HepG2 (cell line): ENCODE results near the gene TEX22. TPM values are rescaled to one million over a fixed set of nuclear protein-coding genes. Genes with fewer than 3 reads are reported as not detected.

Experiments used
- ATAC-seq: fragments of 200-7000 bp; cut with Tn5 transposase; 3 replicates; pipeline ENCODE4 v1.9.1; 2020; ENCODE audit warnings: mild to moderate bottlenecking, moderate library complexity
- BruUV-seq: library from RNA; stranded (reverse); fragments of 400-500 nt; replicated peaks from 2 replicates; lab custom pipeline; 2021; lab: Mats Ljungman, UMichigan
- CTCF ChIA-PET: fragments of 300-600 bp; formaldehyde crosslinking; extraction: SDS; loops from one replicate; lab custom pipeline; 2021; ENCODE audit warnings: low total read pairs, inconsistent platforms, low intra/inter-chr PET ratio; lab: Yijun Ruan, JAX
- POLR2A ChIA-PET: fragments of 350-600 bp; sonication (Branson Sonifier 250); formaldehyde crosslinking; loops from one replicate; lab custom pipeline; 2020; ENCODE audit warnings: antibody characterized with exemption, inconsistent platforms; lab: Yijun Ruan, JAX
- DNase-seq: peaks from one replicate; pipeline ENCODE4 v3.0.0-alpha.2; 2015; ENCODE audit warnings: low spot score
- FAIRE-seq: peaks from 3 replicates; lab custom pipeline; 2011; peaks lifted over from hg19 to GRCh38; lab: Jason Lieb, UNC
- H2AFZ ChIP-seq: one replicate; pipeline ENCODE4 v1.6.1; 2011; ENCODE audit warnings: low read length, inconsistent platforms
- H3K27ac ChIP-seq: fragments of 300-600 bp; 3 replicates; pipeline ENCODE4 v1.8.0; 2011; ENCODE audit warnings: mixed run types, mild to moderate bottlenecking, mixed read lengths, low read length, inconsistent platforms; ENCODE audit not compliant: insufficient read depth; ENCODE audit errors: extremely low read length
- H3K27me3 ChIP-seq, 2 experiments: fragments of 200-600 bp in 1 of 2; 2 replicates in 1 of 2; 3 replicates in 1 of 2; pipeline versions ENCODE4 v1.6.0 to v1.8.0; 2011; ENCODE audit warnings: low read length in 2 of 2, mild to moderate bottlenecking in 2 of 2, moderate library complexity in 2 of 2, inconsistent platforms in 1 of 2; ENCODE audit not compliant: insufficient read depth in 2 of 2, control insufficient read depth in 1 of 2
- H3K36me3 ChIP-seq, 2 experiments: fragments of 200-600 bp in 1 of 2; replicated peaks in 1 of 2; 2 replicates in 1 of 2; 3 replicates in 1 of 2; pipeline versions ENCODE4 v1.5.1 to v1.8.0; 2011; ENCODE audit warnings: low read length in 2 of 2, inconsistent platforms in 1 of 2; ENCODE audit not compliant: insufficient read depth in 2 of 2, control insufficient read depth in 1 of 2
- H3K4me1 ChIP-seq: 2 replicates; pipeline ENCODE4 v1.5.1; 2012; ENCODE audit warnings: low read length, inconsistent platforms; ENCODE audit not compliant: insufficient read depth
- H3K4me2 ChIP-seq: 2 replicates; pipeline ENCODE4 v1.6.0; 2011; ENCODE audit warnings: low read depth, low read length, inconsistent platforms
- H3K4me3 ChIP-seq, 3 experiments: fragments of 200-600 bp in 1 of 3; sonication (generic), shearing (Covaris generic) in 1 of 3; replicated peaks in 1 of 3; 2 replicates each; pipeline ENCODE4 v1.5.1; 2011 to 2016; ENCODE audit warnings: low read length in 3 of 3, inconsistent platforms in 2 of 3, low read depth in 2 of 3, mild to moderate bottlenecking in 2 of 3, control low read depth in 1 of 3, mixed read lengths in 1 of 3; ENCODE audit not compliant: insufficient read depth in 1 of 3
- H3K79me2 ChIP-seq: one replicate; pipeline ENCODE4 v1.6.1; 2011; ENCODE audit warnings: low read length, inconsistent platforms; ENCODE audit not compliant: insufficient read depth
- H3K9ac ChIP-seq: 2 replicates; pipeline ENCODE4 v1.6.0; 2011; ENCODE audit warnings: mild to moderate bottlenecking, low read depth, low read length, inconsistent platforms; ENCODE audit not compliant: insufficient read depth
- H3K9me3 ChIP-seq: 2 replicates; pipeline ENCODE4 v1.5.1; 2012; ENCODE audit warnings: mild to moderate bottlenecking, low read length
- H4K20me1 ChIP-seq: 2 replicates; pipeline ENCODE4 v1.6.0; 2011; ENCODE audit warnings: inconsistent platforms, mild to moderate bottlenecking, low read length, moderate library complexity; ENCODE audit not compliant: insufficient read depth
- AGO2 ChIP-seq: fragments of 200-400 bp; formaldehyde crosslinking; optimal IDR thresholded peaks from 2 replicates; pipeline ENCODE3; 2017; ENCODE audit warnings: mild to moderate bottlenecking, low read depth, low read length, moderate library complexity
- ATF6 ChIP-seq: sonication (generic); formaldehyde crosslinking; conservative IDR thresholded peaks from 2 replicates; pipeline ENCODE4 v1.4.0; 2020; ENCODE audit warnings: missing genetic modification reagents
- NFRKB ChIP-seq: fragments of 450-650 bp; IDR thresholded peaks from 2 replicates; pipeline ENCODE4 v1.6.1; 2017
- RBM22 ChIP-seq: fragments of 200-400 bp; formaldehyde crosslinking; optimal IDR thresholded peaks from 2 replicates; pipeline ENCODE3; 2017; ENCODE audit warnings: mild to moderate bottlenecking, low read length, moderate library complexity
- TRIM22 ChIP-seq: fragments of 450-650 bp; IDR thresholded peaks from 2 replicates; pipeline ENCODE4 v1.6.1; 2017
- TSC22D2 ChIP-seq: sonication (generic); formaldehyde crosslinking; IDR thresholded peaks from 2 replicates; pipeline ENCODE4 v1.5.1; 2020; ENCODE audit warnings: missing genetic modification reagents, mild to moderate bottlenecking, borderline replicate concordance
- ZNF235 ChIP-seq: sonication (generic); formaldehyde crosslinking; IDR thresholded peaks from 2 replicates; pipeline ENCODE4 v1.8.1; 2023; ENCODE audit warnings: mild to moderate bottlenecking, missing genetic modification reagents, borderline replicate concordance
- WGBS: methylation state at CpG from one replicate; pipeline ENCODE4 v1.1.6; 2017; ENCODE audit warnings: low lambda C conversion rate; 5-methylcytosine and 5-hydroxymethylcytosine counted together
- in situ Hi-C: cut with HindIII; loops from 2 replicates; pipeline ENCODE4 v1.10.0; 2017; ENCODE audit warnings: low pct_unique_long_range_greater_than_20kb; ENCODE audit not compliant: extremely low pct_ligation_motif_present
- intact Hi-C: fragments of 100-400 bp; cut with micrococcal nuclease; formaldehyde crosslinking; loops from one replicate; pipeline ENCODE4 v1.10.0; 2022; ENCODE audit not compliant: unreplicated experiment
- polyA plus RNA-seq, 8 experiments: library from polyadenylated mRNA; depleted of rRNA in 3 of 8; stranded (reverse) in 7 of 8; unstranded in 1 of 8; fragments of >200 nt; fragmentation: Illumina TruSeq in 4 of 8; extraction: Trizol in 4 of 8; gene quantifications; 2 replicates each; pipeline versions ENCODE4 v1.2.1 to v1.2.3, GENCODE V29; 2011 to 2016; ENCODE audit warnings: low read depth in 4 of 8, missing spikeins in 1 of 8, mixed read lengths in 1 of 8; ENCODE audit not compliant: insufficient read depth in 1 of 8
- total RNA-seq, 5 experiments: library from RNA; depleted of rRNA; stranded (reverse); fragments of >200 nt; fragmentation: Illumina TruSeq; extraction: Trizol; gene quantifications; 2 replicates each; pipeline ENCODE4 v1.2.3, GENCODE V29; 2016; ENCODE audit warnings: low read depth in 1 of 5

TEX22 gene
- total and polyA plus RNA-seq, 2 of the 13 experiments (the other 11 are each of a cell fraction or from before 2014, with no cell fraction given): 0.07 to 0.27 TPM

- TF ChIP-seq TRIM22 (no peak), ATF6 (CRISPR knock-in tag) (no peak), TSC22D2 (CRISPR knock-in tag) (no peak)
Measured at GRCh38 chr14:105450864-105451720, 52.8 kb downstream of the TEX22 start (continued).

GRCh38 chr14:105452963-105453362, 54.6 kb downstream of the TEX22 start:
- H3K79me2 ChIP-seq: no peaks in the 10 kb centered on the region
- H3K4me1 ChIP-seq: no peaks in the 10 kb centered on the region
- no peak overlapping the region for H3K9ac ChIP-seq
- intact Hi-C loops (no loop called here), in situ Hi-C loops (no loop called here)
- no TSS peak for BruUV-seq
- no peak overlapping the region for H3K27ac ChIP-seq
- WGBS: 97% methylated on average over 7 of the region's 14 CpGs
- H4K20me1 ChIP-seq: no peaks in the 10 kb centered on the region
- H3K36me3 ChIP-seq: peaks cover 24 to 52% of the 10 kb centered on the region in 2 experiments; a peak in 4 of 5 replicates
- H3K4me2 ChIP-seq: no peak overlapping the region
- POLR2A ChIA-PET: no interaction called here
- H2AFZ ChIP-seq: no peak overlapping the region
- no peak for ATAC-seq
- H3K27me3 ChIP-seq: no peaks in the 10 kb centered on the region
- no peaks in the 10 kb centered on the region for H3K9me3 ChIP-seq
- no peak for FAIRE-seq
- no peak overlapping the region for H3K4me3 ChIP-seq
- CTCF ChIA-PET: no interaction called here
- DNase-seq: no peak
- no peak for TF ChIP-seq ZNF235 (CRISPR knock-in tag)
- peak; percentile 77 for TF ChIP-seq AGO2
- TF ChIP-seq RBM22: peak; percentile 4
- no peak for TF ChIP-seq NFRKB
- TF ChIP-seq, all 625 proteins: peak for 2
